Nephron (organoid): Measurements from ENCODE around the gene CALCOCO2.

ENCODE experiments used
- H3K27ac Mint-ChIP-seq, 3 experiments: 2 replicates each; pipeline ENCODE4 v1.8.0; 2020; ENCODE audit warnings: mixed read lengths in 3 of 3, mild to moderate bottlenecking in 2 of 3, moderate library complexity in 1 of 3
- H3K27me3 Mint-ChIP-seq: 2 replicates; pipeline ENCODE4 v1.8.0; 2021; ENCODE audit warnings: low read depth, mild to moderate bottlenecking, moderate library complexity, mixed read lengths
- H3K36me3 Mint-ChIP-seq: 2 replicates; pipeline ENCODE4 v1.8.0; 2020; ENCODE audit warnings: low read depth, mixed read lengths
- H3K4me1 Mint-ChIP-seq: 2 replicates; pipeline ENCODE4 v1.8.0; 2020; ENCODE audit warnings: mixed read lengths
- H3K4me3 Mint-ChIP-seq, 3 experiments: 2 replicates each; pipeline ENCODE4 v1.8.0; 2020; ENCODE audit warnings: mild to moderate bottlenecking in 3 of 3, mixed read lengths in 3 of 3, moderate library complexity in 2 of 3
- H3K9me3 Mint-ChIP-seq: 2 replicates; pipeline ENCODE4 v1.8.0; 2020; ENCODE audit warnings: mixed read lengths
- CTCF ChIP-seq, 3 experiments: fragments of 200-600 bp; sonication (generic); IDR thresholded peaks; one replicate each; pipeline ENCODE4 v1.5.0; 2021; ENCODE audit warnings: antibody characterized with exemption in 3 of 3; ENCODE audit not compliant: unreplicated experiment in 3 of 3

CALCOCO2 gene

GRCh38 chr17:48840441-48840840, 9.6 kb downstream of the CALCOCO2 start:
- TF ChIP-seq CTCF (IDR thresholded peaks at IDR 0.05; ENCODE audit: unreplicated experiment in 3 of 3): no peak
- peaks cover 17% of the 10 kb centered on the region for H3K36me3 Mint-ChIP-seq
- H3K27ac Mint-ChIP-seq: no peak overlapping the region

GRCh38 chr17:48841395-48841831, 10.6 kb downstream of the CALCOCO2 start:
- H3K27me3 Mint-ChIP-seq: no peaks in the 10 kb centered on the region
- H3K4me1 Mint-ChIP-seq: peaks cover 12% of the 10 kb centered on the region
- no peaks in the 10 kb centered on the region for H3K9me3 Mint-ChIP-seq
- H3K36me3 Mint-ChIP-seq: peaks cover 17% of the 10 kb centered on the region
- H3K27ac Mint-ChIP-seq: peak overlapping the region; percentile 52 to 70 (median 70)
- H3K4me3 Mint-ChIP-seq: peak overlapping the region in 2 of 3 experiments; percentile 33 to 39
- no peak for TF ChIP-seq CTCF (IDR thresholded peaks at IDR 0.05; ENCODE audit: unreplicated experiment in 3 of 3)

More at GRCh38 chr17:48840441-48840840, 9.6 kb downstream of the CALCOCO2 start:
- no peaks in the 10 kb centered on the region for H3K27me3 Mint-ChIP-seq
- H3K9me3 Mint-ChIP-seq: no peaks in the 10 kb centered on the region
- H3K4me1 Mint-ChIP-seq: peaks cover 12% of the 10 kb centered on the region
- no peak overlapping the region for H3K4me3 Mint-ChIP-seq

GRCh38 chr17:48842746-48843145, 11.9 kb downstream of the CALCOCO2 start:
- no peak overlapping the region for H3K4me3 Mint-ChIP-seq
- peaks cover 12% of the 10 kb centered on the region for H3K4me1 Mint-ChIP-seq
- no peak overlapping the region for H3K27ac Mint-ChIP-seq
- no peaks in the 10 kb centered on the region for H3K9me3 Mint-ChIP-seq
- peaks cover 23% of the 10 kb centered on the region for H3K36me3 Mint-ChIP-seq
- TF ChIP-seq CTCF (IDR thresholded peaks at IDR 0.05; ENCODE audit: unreplicated experiment in 3 of 3): no peak
- H3K27me3 Mint-ChIP-seq: no peaks in the 10 kb centered on the region

- Mint-ChIP-seq H3K27ac (no peak overlapping the region), H3K4me3 (no peak overlapping the region), H3K27me3 (no peaks in the 10 kb centered on the region), H3K4me1 (peaks cover 12% of the 10 kb centered on the region), H3K36me3 (peaks cover 29% of the 10 kb centered on the region), H3K9me3 (no peaks in the 10 kb centered on the region)
- TF ChIP-seq CTCF (IDR thresholded peaks at IDR 0.05; ENCODE audit: unreplicated experiment in 3 of 3): no peak
Measured at GRCh38 chr17:48843187-48843900, 12.5 kb downstream of the CALCOCO2 start.

- Mint-ChIP-seq H3K4me3 (no peak overlapping the region), H3K27ac (no peak overlapping the region), H3K27me3 (no peaks in the 10 kb centered on the region), H3K9me3 (no peaks in the 10 kb centered on the region), H3K36me3 (peaks cover 45% of the 10 kb centered on the region), H3K4me1 (no peaks in the 10 kb centered on the region)
- TF ChIP-seq CTCF (IDR thresholded peaks at IDR 0.05; ENCODE audit: unreplicated experiment in 3 of 3): no peak
Measured at GRCh38 chr17:48850792-48851323, 20.0 kb downstream of the CALCOCO2 start.
